GM20431 (cell line): ENCODE results near the gene KYNU.

ENCODE experiments used
- in situ Hi-C: fragments of 300-500 bp; cut with MseI, MboI; formaldehyde crosslinking; loops from one replicate; pipeline ENCODE4 v1.15.0; 2020; ENCODE audit warnings: low sequenced_read_pairs; ENCODE audit not compliant: unreplicated experiment

The KYNU gene

DNA sequence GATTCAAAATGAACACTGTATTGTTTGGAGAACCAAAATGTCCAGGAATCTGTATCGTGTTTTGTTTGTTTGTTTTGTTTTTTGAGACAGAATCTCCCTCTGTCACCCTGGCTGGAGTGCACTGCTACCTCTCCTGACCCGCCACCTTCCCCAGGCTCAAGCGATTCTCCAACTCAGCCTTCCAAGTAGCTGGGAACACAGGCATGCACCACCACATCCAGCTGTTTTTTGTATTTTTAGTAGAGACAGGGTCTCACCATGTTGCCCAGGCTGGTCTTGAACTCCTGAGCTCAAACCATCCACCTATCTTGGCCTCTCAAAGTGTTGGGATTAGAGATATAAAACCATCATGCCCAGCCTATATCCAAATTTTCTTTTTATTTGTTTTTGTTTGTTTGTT, 74.6 kb downstream of the KYNU start:
- in situ Hi-C loops, result no loop called here

DNA sequence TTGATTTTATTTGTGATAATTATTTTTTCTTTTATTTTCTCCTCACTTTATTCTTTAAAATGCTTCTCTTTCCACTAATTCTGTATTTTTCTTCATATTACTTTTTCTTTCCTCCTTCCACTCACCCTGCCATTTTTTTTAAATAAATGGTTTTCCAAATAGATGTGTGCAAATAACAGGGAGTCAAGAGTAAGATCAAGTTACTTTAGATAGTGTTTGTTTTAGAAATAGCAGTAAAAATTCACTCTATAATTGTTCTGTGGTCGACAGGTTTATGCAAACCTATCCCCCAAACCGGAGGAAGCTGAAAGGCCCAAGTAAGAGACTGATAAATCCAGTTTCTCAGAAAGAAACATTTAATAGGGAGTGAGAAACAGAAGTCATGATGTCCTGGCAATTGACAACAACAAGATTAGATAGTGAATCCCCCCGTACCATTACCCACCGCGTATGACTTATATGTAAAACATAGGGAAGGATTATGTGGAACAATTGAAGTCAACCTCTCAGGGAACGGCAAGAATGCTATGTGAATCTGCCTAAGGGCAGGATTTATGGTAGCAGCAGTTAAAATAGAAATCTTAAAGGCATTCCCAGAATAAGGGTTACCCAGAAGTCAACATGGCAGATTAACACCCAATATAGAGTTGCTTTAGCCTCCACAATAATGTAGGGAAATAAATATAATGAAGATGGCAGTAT, 75.5 kb downstream of the KYNU start:
- in situ Hi-C loops, result no loop called here

DNA sequence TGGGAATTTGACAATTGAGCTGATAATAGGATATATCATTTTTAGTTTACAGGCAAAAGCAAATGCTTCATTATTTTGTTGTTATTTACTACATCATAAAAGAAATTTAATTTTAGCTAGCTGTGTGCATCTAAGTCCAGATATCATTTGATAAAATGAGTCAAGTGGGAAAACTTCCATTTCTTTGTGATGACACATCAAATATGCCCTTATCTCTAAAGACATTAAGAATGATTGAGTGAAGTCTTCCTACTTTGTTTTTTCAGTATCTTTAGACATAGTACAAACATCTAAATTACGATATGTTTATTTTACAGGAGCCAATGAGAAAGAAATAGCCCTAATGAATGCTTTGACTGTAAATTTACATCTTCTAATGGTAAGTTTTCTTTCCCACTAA, 77.0 kb downstream of the KYNU start:
- in situ Hi-C loops, result no loop called here

DNA sequence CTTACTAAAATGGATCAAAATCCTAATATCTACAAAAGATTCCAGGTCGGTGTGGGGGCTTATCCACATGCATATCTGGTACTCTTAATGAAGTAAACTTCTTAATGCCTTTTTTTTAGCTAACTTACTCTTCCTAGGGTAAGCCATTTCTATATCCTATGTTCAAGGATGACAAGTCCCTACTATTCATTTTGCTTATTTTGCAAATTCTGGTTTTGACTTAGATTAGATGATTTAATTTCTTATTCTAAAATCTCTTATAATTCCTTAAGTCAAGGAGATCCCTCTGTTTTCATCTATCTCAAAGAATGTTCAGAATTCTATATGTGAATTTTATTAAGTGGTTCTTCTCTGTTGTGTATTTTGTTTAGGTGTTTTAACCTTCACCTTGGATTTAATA, 79.7 kb downstream of the KYNU start:
- in situ Hi-C loops, result no loop called here

DNA sequence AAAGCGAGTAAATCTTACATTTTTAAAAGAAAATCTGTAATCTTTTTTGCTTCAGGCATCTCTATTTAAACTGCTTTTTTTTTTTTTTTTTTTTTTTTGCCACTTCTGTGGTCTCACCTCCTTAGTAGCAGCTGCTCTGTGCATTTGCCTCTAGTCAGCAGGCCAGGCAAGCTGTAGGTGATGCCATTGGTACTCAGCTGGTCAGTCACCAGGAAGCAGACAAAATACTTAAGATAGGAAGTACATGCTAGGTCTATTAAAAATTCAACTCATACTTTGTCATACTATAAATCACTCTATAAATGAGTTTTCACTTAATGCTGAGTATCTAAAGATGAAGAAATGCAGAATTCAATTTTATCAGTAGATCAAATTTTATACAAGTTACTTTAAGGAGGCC, 83.7 kb downstream of the KYNU start:
- in situ Hi-C loops, result no loop called here

DNA sequence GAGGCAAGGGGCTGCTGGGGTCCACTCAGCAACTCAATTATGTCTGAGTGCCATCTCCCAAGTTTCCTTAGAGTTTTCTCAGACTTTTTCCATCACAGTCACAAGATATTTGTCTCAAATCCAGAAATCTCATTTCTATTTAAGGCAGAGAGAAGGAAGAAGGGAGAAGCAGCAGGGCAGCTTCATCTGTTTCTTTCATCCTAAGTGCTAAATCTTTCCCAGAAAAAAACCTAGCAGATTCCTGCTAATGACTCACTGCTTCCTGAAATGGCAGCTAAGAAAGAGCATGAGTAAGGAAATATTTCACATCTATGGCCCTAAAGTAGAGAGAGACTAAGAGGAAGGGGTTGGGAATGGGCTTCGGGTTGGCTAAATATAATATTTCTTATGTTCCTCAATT, 88.0 kb downstream of the KYNU start:
- in situ Hi-C loops, result no loop called here

DNA sequence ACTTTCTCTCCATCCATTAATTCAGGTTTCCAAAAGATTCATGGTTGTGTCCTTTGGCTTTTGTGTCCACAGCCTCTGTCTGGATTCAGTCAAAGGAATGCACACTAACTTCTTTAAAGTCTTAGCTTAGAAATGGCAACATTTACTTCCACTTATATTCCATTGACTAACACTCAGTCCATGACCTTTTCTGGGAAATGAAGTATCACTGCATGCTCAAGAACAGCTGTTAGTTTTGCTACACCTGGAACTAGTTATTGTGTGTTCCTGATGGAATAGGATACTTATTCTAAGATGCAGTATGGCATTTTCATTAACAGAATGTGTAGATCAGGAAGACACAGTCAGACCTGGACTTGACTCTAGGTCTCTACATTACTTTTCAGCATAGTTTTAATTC, 88.8 kb downstream of the KYNU start:
- in situ Hi-C loops, result no loop called here

DNA sequence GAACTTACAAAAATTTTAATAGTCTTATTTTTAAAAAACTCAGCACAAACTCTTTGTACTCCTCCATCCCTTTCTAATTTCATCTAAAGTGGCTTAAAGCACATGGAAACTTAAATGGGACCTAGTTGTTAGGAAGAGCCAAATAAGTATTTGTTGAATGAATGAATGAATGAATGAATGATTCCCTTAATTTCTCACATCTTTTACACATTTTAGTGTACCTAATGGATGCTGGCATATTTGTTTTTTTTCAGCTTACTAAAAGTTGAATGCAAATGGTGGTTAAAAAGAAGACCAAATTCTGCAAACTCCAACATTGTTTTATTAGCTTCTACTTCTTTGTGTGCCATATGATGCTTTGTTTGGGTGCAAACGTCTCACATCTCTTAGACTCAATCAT, 89.6 kb downstream of the KYNU start:
- in situ Hi-C loops, result no loop called here

DNA sequence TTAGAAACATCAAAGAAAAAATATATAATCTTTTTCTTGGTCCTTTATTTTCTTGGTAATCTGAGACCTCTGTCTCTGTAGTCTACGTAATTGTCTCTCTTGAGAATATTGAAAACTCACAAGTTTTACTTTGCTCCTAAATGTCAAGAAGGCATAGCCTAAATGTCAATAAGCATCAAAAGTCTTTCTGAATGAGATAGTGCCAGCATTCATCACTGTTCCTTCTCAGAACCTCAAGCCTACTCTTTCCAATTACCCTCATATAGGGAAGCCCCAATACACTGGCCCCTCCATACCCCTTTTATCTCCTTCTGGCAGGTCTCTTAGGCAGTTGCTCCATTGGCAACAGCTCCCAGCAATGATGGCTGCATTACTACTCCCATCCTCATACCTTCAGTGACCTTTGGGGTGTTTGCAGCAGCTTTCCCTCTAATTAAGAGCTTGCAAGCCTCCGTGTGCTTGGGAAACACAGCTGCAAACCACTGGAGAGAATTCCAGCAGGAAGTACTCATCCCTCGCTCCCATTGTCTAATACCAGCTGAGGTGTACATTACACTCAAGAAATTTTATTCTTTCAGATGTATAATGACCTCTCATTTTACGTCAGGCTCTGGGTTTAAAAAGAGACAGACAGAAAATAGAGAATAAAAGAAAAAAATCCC, 95.8 kb downstream of the KYNU start:
- in situ Hi-C loops, result no loop called here

DNA sequence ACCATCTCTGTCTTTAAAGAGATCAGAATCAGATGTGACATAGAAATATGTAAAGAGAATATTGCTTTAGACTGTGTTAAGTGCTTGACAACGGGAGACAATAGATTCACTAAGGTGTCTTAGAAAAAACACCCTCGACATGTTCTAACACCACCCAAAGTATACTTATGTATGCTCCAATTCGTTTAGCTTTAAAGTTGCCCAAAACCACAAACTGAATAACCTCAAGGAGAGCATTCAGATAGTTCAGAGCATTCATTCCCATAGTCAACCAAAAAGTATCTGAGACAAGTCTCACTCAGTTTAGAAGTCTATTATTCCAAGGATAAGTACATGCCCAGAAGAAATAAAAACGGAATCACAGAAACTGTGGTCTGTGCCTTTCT, 96.4 kb downstream of the KYNU start:
- in situ Hi-C loops, result no loop called here

DNA sequence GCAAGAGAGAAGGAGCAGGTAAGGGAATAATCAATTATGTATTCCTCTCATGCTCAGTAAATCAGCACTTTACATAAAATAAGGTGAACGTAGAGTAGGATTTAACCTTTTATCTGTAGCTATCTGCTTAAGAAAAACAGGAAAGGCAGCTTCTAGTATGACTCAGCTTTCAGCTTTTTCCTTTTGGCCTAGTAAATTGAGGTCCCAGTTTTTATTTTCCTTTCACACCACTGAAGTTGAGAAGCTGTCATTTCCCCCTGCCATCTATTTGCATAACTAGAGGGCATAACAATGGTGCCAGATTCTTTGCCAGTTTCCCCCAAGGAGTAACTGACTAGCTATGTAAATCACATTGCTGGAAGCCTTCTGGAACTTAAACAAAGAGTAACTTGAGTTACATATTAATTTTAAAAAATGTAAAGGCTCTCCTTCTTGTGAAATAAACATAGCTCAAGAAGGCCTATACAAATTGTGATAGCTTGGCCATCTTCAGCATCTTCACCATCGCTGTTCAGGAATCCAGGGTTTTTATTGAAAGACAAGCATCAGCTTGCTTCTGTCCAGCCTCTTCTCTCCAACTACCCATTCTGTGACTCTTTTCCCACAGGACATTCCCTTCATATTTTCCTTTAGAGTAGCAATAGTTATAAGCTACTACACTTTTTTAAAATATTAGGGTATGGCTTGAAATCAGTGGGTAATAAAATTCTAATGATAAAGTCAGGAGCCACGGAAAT, 97.0 kb downstream of the KYNU start:
- in situ Hi-C loops, result loop anchor here (25.0 kb wide), 1 partner anchor 287 kb away; no protein-coding TSS in a partner anchor

DNA sequence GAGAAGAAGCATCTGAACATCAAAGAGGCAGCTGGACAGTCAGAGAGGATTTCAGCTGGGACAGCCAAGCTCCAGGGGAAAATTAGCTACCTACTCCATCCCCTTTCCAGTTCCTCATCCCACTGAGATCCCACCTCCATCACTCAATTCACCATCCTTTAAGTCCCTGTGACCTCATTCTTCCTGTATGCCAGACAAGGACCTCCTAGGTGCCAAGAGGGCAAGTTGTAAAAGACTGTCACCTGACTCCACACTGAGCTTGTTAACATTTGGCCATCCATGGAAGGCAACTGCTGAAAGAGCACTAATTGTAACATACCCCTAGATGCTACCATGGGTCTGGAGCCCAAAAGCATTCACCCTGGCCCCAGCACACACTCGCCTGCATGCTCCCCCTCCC, 97.8 kb downstream of the KYNU start:
- in situ Hi-C loops, result loop anchor here (25.0 kb wide), 1 partner anchor 288 kb away; no protein-coding TSS in a partner anchor

DNA sequence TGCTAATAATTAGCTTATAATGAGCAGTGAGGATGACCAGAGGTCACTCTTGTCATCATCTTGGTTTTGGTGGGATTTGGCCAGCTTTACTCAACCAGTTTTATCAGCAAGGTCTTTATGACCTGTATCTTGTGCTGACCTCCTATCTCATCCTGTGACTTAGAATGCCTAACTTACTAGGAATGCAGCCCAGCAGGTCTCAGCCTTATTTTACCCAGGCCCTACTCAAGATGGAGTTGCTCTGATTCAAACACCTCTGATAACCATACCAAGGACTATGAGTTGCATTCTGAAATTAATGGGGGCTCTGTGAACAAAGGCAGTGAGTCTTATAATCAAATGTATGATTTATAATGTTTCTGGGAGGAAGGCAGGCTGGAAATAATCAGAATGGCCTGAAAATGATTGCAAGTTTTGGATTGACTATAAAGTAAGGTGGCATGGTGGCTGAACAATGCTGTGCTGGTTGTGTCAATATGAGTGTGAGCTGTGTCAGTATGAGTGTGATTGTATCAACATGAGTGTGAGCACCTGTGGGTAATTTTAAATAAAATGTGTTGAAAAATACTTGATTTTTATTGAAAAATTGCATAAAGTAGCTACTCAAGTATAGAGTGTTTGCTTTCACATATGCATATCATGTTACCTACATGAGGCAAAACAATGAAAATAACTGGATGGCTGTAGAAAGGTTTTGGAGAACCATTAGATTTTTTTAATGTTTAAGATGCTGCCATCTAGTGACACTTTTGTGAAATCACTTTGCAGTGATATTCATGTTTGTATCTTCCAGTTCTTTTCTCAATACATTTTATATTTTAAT, 103.0 kb downstream of the KYNU start:
- in situ Hi-C loops, result loop anchor here (25.0 kb wide), 1 partner anchor 293 kb away; no protein-coding TSS in a partner anchor

DNA sequence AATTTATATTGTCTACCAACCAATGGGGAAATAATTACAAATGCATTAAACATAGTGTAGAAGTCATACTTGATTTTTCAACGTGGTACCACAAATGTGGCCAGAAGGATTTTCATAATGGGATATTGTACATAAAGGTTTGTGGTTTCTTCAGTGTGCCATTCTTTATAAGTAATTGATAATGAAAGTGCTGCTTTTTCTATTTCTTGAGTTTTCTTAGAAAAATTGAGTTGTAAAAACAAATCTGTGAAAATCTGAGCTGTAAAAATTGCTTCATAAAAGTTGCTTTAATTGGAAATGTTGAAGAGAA, 103.6 kb downstream of the KYNU start:
- in situ Hi-C loops, result loop anchor here (25.0 kb wide), 1 partner anchor 294 kb away; no protein-coding TSS in a partner anchor

DNA sequence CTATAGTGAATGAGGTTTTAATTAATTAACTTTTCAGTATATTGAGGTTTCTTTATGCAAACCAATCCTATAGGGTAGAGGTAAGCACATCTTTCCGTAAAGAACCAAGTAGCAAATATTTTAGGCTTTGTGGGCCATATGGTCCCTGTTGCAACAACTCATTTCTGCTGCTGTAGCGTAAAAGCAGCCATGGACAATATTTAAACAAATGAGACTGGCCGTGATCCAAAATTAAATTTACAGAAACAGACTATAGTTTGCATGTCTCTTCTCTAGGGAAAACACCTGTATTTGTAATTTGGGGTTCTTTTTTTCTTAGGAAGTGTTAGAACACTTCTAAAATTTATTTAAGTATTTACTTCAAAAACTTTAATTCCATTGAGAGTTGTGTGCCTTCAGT, 104.3 kb downstream of the KYNU start:
- in situ Hi-C loops, result loop anchor here (25.0 kb wide), 1 partner anchor 294 kb away; no protein-coding TSS in a partner anchor

DNA sequence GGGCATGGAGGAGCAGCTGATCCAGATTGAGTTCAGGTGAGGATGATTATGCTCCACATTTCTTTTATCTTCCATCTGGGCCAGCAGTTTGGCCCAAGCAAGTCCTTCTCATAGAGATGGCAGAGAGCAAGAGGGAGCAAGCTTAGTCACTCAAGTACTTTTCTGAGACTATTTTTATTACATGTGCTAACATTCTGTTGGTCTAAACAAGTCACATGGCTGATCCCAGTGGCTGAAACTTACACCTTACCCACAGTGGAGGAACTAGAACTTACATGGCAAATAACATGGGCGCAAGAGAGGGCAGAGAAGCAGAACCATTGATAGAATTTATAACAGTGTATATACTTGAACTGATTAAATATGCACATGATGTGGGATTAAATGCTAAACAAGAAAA, 105.7 kb downstream of the KYNU start:
- in situ Hi-C loops, result loop anchor here (25.0 kb wide), 1 partner anchor 296 kb away; no protein-coding TSS in a partner anchor

DNA sequence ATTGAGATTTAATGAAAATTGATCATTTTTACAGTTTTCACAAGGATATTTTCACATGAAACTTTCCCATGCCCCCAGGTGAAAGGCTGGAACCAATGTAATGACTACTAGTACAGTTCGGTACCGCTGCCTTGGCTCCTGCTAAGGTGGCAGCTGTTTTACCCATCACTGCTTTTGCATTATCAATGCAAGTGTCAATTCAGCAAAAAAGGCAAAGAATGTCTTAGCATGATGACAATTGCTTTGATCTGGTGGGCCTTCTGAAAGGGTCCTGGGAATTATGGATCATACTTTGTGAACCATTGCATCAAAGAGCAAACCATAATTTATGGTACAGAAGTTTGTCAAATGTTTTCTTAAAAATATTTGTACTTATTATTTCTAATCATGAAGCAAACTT, 107.2 kb downstream of the KYNU start:
- in situ Hi-C loops, result loop anchor here (25.0 kb wide), 1 partner anchor 297 kb away; no protein-coding TSS in a partner anchor

DNA sequence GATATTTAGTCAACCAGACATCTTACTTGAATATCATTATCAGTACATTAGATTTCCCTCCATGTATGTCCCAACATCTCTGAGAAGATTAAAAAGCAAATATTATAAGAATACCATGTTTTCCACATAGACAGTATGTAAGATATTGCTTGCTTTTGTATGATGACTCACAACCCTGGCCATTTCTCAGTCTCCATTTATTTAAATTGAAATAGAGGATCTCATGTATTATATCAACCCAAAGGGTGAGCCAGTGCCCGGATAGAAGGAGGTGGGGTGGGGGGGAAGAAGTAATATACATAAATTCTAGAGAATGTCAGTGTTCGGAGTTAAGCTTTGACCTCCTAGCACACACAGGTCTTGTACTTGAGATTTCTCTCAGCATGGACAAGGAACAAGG, 109.6 kb downstream of the KYNU start:
- in situ Hi-C loops, result loop anchor here (25.0 kb wide), 1 partner anchor 300 kb away; no protein-coding TSS in a partner anchor

DNA sequence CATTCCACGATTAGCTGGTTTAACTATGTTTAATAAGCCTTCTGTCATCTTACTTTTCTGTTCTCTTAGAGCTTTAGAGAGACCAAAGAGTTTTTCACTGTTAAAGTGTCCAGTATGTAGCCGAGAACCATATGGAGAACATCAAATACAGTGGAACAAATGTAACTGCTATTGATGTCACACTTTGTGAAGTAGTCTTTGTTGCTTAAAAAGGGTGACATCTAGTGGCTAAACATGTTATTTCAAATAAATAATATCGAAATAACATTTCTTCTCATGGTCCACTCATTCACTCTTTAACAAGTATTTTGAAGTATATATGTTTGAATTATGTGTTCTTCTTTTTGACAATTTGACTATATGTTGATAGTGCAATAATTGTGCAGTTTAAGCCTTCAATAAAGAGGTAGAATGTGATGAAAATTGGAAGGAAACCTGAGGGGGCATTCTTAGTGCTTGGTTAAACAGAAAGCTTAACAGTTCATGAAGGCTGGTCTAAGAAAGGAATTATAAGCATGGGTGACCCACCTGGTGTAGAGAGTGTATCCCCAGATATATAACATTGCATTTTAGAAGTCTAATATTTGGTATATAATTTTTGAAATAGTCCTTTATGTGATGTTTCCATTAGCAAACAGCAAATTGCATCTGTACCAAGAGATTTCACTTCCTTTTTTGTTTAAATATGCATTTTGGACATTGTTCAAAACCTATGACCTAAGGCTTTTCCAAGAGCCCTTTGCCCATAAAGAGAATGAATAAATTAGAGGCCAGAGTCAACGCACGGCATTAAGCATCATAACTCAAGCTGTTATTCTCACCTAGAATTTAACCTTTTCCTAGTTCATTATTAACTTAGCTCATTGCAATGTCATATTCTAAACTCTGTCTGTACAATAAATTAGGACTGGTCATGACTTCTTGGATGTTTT, 112.1 kb downstream of the KYNU start:
- in situ Hi-C loops, result loop anchor here (25.0 kb wide), 1 partner anchor 302 kb away; no protein-coding TSS in a partner anchor
